ENCODE results near the gene MXI1. TPM values are rescaled to one million over a fixed set of nuclear protein-coding genes. Genes with fewer than 3 reads are reported as not detected.

Gene MXI1
- total and polyA plus RNA-seq, 2 experiments from 2014 or later, result 5.1 to 8.5 TPM

- Histone ChIP-seq H3K9me2 (ENCODE audit: insufficient read depth) (no peaks in the 10 kb centered on the region), H3K4me1 (ENCODE audit: insufficient read depth) (peaks cover 32% of the 10 kb centered on the region), H3K27me3 (ENCODE audit: insufficient read depth) (no peaks in the 10 kb centered on the region), H2AFZ (no peak overlapping the region), H3K4me3 (no peak overlapping the region), H3K79me2 (replicated peaks; ENCODE audit: insufficient read depth) (no peaks in the 10 kb centered on the region), H3K36me3 (ENCODE audit: insufficient read depth) (no peaks in the 10 kb centered on the region), H3K27ac (ENCODE audit: low read depth) (no peak overlapping the region), H3K4me2 (no peak overlapping the region), H3F3A (replicated peaks; ENCODE audit: low read depth) (no peaks in the 10 kb centered on the region), H4K20me1 (replicated peaks; ENCODE audit: insufficient read depth) (no peaks in the 10 kb centered on the region; the same call in 1 of the 2 replicates)
- DNase-seq (ENCODE audit: low spot score) (no peak), ATAC-seq (no peak)
- TF ChIP-seq ETS1 (IDR thresholded peaks at IDR 0.05), result no peak
- Mint-ChIP-seq H3K9me3 (no peaks in the 10 kb centered on the region), H3K36me3 (ENCODE audit: low read depth) (peaks cover 6% of the 10 kb centered on the region; the same call in 2 of the 3 replicates), H3K4me3 (no peak overlapping the region), H3K27ac (no peak overlapping the region), H3K4me1 (peaks cover 28% of the 10 kb centered on the region), H3K27me3 (ENCODE audit: insufficient read depth, low read depth, poor library complexity) (peaks cover 2% of the 10 kb centered on the region)
Observed at GRCh38 chr10:110241407-110241806, 34.0 kb downstream of the MXI1 start.

- no peak overlapping the region for H3K4me3 ChIP-seq
- Mint-ChIP-seq H3K4me3 (no peak overlapping the region), H3K9me3 (no peaks in the 10 kb centered on the region), H3K27ac (no peak overlapping the region), H3K4me1 (peaks cover 28% of the 10 kb centered on the region), H3K27me3 (ENCODE audit: insufficient read depth, low read depth, poor library complexity) (peaks cover 2% of the 10 kb centered on the region), H3K36me3 (ENCODE audit: low read depth) (peaks cover 6% of the 10 kb centered on the region; the same call in 2 of the 3 replicates)
- DNase-seq (ENCODE audit: low spot score), result no peak
- no peak overlapping the region for H3K27ac ChIP-seq (ENCODE audit: low read depth)
- H3K36me3 ChIP-seq (ENCODE audit: insufficient read depth), result no peaks in the 10 kb centered on the region
- ATAC-seq, result no peak
- no peak overlapping the region for H3K4me2 ChIP-seq
- no peaks in the 10 kb centered on the region for H3K9me2 ChIP-seq (ENCODE audit: insufficient read depth)
- peaks cover 32% of the 10 kb centered on the region for H3K4me1 ChIP-seq (ENCODE audit: insufficient read depth)
- H2AFZ ChIP-seq, result no peak overlapping the region
- H4K20me1 ChIP-seq (replicated peaks; ENCODE audit: insufficient read depth), result no peaks in the 10 kb centered on the region
- H3F3A ChIP-seq (replicated peaks; ENCODE audit: low read depth), result no peaks in the 10 kb centered on the region
- H3K27me3 ChIP-seq (ENCODE audit: insufficient read depth), result no peaks in the 10 kb centered on the region
- H3K79me2 ChIP-seq (replicated peaks; ENCODE audit: insufficient read depth), result no peaks in the 10 kb centered on the region
- no peak for TF ChIP-seq JUNB (IDR thresholded peaks at IDR 0.05; ENCODE audit: unreplicated experiment)
- no peak for TF ChIP-seq REST (IDR thresholded peaks at IDR 0.05; ENCODE audit: unreplicated experiment)
- TF ChIP-seq CTCF (conservative IDR thresholded peaks at IDR 0.05; ENCODE audit: low read depth in 2 of 2), result no peak
- TF ChIP-seq ZNF331 (CRISPR knock-in tag; IDR thresholded peaks at IDR 0.05; ENCODE audit: low read depth), result no peak
- TF ChIP-seq CREB1 (CRISPR knock-in tag; IDR thresholded peaks at IDR 0.05; ENCODE audit: low read depth), result no peak
- no peak for TF ChIP-seq ZNF462 (CRISPR knock-in tag; IDR thresholded peaks at IDR 0.05)
- TF ChIP-seq POLR2AphosphoS5 (IDR thresholded peaks at IDR 0.05; ENCODE audit: low read depth), result no peak
Observed at GRCh38 chr10:110241841-110242240, 34.4 kb downstream of the MXI1 start.

Measured in GM23338 (cell line).